Skin of body (tissue), 2 donors: ENCODE results near the gene XPO6. TPM values are rescaled to one million over a fixed set of nuclear protein-coding genes. Genes with fewer than 3 reads are reported as not detected.
A peak's percentile ranks its signal among the peaks of the same experiment; 100 is the strongest.

ENCODE experiments used
- DNase-seq: peaks from one replicate; lab custom pipeline; 2025; lab: John Stamatoyannopoulos, UW
- total RNA-seq: library from RNA; depleted of rRNA; stranded (reverse); fragments of >200 nt; gene quantifications from one replicate; pipeline ENCODE4 v1.2.3, GENCODE V29; 2014

Gene XPO6
- total RNA-seq, 1 donor from 2014 or later, result 67.0 TPM

DNA sequence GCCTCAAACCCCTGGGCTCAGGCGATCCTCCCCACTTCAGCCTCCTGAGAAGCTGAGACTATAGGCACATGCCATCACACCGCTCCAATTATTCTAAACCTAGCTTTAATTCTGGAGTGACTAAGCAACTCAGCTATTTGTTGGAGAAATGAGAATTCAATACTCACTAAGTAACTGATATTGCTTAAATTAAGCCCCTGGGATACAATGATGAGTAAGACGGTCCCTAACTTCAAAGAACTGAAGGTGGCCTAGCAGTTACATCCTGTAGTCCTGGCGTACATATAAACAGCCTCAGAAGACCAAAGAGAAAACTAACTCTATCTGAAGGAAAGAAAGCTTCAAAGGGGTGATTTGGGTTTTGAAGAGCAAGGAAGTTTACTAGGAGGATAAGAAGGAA is 25.0 kb downstream of the XPO6 start:
- no peak for DNase-seq

DNA sequence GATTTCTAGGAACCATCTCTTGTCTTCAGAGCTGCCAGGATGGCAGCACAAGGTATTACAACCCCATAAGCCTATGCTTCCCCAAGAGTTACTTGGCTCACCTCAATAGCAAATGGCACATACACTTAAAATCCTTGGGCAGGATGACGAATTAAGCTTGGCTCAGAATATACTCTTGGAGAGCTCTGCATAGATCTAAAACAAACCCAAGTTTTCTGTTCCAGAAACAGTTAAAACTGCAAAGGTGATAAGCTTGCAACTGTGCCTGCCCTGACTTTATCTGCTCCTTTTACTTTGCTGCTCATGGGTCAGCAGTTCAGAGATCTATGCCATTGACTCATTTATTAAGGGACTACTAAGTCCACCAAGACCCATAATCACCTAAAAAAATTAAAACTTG is 26.1 kb downstream of the XPO6 start:
- no peak for DNase-seq

DNA sequence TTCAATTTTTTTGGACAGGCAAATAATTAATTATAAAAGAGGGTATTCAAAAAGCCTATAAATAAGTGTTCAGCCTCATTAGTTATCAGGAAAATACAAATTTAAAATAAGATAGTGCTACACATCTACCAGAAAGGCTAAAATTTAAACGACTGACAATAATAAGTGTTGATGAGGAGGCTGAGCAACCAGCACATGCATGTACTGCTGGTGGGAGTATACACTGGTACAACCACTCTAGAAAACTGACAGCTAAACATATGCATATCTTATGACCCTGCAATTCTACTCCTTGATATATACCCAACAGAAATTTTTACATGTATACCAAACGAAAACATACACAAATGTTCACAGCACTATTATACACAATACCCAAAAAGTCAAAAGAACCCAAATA is 27.1 kb downstream of the XPO6 start:
- DNase-seq, result no peak

DNA sequence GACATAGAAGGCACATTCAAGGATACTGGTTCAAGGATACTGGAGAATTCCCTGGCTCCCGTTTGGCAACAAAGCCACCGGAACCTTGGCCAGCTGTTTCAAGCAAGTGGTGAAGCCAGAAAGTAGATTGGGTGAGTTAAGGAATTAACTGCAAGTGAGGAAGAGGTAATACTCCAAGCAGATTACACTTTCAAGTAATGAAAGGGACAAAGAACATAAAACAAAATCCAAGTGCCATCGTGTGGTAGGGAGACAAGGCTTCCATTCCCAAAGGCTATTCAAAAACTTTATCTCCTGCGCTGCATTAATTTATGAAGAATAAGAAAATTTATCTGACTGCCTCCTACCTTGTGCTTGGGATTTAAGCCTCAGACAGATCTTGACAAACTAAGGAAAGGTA is 27.8 kb downstream of the XPO6 start:
- no peak for DNase-seq

DNA sequence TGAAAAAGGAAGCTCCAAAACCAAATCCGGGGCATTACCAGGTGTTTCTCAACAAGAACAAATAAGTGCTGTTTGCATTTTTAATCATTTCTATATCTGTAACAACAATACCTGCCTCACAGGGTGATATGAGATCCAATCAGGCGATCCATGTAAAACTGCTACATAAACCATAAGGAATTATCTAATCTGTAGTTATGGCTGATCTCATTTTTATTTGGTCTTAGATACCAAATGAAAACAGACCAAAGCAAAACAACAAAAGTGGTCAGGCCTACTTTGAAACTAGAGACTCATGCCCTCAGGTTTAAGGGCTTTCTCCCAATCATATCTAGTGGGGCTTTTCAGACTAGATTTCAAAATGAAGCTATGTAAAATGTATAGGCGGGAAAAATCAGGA is 28.3 kb downstream of the XPO6 start:
- no peak for DNase-seq

DNA sequence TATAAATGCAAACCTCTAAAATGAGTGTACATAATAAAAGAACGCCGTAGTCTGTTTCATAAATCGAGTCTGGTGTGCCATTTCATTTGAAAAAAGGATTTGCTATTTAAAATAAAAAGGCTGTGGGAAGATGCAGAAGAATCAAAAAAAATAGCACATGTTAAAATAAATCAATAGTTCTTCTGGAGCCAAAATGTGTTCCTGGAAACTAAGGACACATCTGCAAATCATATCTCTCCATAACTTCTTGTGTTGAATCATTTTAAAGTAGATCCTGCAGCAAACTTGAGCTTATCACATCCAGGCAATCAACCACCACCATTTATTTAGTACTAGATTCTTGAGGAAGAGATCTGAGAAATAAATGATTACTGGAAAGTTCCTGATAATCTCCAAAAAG is 29.0 kb downstream of the XPO6 start:
- peak; percentile 49 for DNase-seq

DNA sequence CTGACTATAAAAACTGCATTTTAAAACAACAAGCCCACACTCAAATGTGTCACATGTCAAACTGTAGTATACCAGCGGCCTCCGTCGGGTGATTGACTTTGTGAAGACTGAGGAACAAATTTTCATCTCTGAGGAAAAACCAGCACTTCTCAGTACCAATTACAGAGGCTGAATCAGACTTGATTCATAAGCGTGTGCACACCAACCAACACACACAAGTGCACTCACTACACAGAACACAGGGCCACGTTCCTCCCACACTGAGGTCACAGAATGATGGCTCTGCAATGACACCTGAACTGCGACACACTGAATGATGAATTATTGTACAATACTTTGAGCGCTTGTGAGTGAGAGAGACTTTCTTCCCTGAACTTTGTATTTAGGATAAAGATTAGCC is 29.6 kb downstream of the XPO6 start:
- DNase-seq, result no peak

DNA sequence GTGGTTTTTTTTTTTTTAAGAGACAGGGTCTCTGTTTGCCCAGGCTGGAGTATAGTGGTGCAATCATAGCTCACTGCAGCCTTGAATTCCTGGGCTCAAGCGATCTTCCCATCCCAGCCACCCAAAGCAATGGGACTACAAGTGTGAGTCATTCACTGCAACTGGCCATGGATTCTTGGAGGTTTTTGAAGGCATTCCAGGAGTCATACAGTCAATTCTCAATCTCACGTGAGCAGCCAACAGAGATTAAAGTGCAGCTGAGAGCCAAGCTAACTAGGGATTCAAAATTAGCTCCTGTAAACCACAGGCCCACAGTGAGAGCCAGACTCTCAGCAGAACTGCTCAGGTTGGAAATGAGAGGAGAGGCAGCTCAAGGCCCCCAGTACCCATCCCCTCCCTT is 30.2 kb downstream of the XPO6 start:
- no peak for DNase-seq

DNA sequence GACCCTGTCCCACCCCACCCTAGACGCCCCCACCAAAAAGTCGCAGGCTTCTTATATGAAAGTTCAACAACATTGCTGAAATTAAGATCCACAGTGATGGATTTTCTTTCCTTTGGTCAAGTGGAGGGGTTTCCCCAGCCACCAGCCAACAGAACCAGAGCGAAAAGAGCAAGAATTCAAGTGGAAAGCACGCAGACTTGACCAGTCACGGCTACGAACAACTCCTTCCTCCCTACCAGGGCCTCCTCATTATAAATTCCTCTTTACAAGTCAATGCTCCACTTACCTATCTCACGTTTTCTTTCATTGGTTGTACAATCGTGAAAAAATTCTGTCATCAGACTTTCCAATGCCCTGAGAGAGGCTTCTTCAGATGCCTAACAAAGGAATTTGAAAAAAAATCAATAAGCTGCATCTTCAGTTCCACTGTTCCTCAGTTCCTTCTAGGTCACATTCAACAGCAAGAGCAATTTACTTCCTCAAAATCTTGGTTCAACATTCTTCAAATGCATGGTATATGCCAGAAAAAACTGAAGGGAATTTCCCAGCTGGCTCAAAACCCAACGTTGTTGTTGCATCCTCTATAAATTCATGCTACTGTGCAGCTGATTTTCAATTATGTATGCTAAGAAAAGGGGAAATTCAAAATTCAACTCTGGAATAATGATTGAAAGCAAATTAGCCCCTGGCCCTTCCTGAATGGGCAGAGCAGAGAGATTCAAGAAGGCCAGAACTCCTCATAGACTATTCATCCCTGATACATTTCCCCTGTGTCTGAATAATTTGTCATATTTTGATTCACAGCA is 30.9 kb downstream of the XPO6 start:
- DNase-seq, result no peak

DNA sequence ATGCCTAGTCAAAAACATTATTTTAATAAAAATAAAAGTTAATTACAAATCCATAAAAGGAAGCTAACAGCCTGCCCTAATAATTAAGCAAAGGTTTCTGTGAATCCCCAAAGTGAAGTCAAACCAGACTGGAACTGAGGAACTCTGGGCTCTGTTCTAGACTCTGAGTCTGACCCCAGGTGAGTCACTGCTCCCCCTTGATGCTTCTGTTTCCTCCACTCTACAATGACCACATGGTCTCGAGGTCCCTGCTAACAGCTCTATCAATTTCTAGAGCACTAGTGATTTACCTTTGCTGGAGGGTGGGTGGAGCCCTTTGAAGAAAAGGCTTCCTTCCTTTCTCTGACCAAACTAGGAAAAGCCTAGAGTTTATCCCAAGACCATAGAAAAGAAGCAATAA is 32.4 kb downstream of the XPO6 start:
- DNase-seq, result no peak

DNA sequence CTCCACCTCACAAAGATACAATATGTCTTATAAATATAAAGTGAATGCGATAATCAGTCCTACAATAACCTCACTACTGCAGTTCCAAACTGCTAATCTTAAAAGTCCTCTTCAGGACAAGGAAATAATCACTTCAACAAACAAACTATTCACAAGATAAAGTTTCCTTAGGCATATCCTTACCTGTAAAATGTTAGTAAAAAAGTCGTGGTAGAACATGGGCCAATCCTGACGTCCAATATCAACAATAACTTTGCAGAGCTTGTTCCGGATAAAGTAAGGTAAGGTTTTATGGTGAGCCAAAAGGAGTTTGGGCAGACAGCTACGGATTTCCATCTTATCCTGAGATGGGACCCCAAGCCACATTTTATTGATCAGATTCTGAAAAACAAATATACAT is 36.0 kb downstream of the XPO6 start:
- DNase-seq, result no peak

DNA sequence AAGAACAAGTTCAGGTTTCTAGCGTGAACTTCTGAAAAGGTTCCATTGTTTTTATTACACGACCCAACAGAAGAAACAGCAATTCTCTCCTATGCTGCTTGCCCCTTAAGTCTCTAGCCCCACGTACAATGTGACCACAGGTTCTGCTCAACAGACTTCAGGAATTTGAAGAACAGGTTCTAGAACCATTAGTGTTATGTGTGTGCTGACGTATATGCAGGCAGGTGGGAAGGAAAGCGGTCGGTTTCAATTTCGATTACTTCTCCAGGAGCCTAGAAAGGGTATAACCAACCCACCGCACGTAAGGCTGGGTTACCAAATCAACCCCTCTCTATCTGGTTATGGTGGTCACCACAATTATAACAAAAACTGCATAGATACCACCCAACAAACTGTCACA is 39.4 kb downstream of the XPO6 start:
- DNase-seq, result no peak

DNA sequence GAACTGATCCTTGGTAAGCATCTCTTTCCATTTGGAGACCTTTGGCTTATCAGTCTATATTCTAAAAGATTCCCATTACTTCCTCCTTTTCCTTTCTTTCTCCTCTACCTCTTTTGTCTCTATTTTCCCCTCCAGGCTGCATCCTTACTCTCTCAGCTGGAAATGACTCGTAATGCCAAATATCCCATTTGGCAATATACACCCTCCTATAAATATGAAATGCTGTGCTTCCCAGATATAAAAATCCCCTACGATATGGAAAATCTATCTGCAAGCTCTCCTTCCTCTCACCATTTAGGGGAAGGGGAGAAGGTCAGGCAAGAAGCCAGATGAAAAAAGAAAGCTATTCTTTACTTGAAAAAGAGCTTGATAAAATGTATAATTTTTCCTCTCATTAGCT is 39.9 kb downstream of the XPO6 start:
- DNase-seq, result no peak

DNA sequence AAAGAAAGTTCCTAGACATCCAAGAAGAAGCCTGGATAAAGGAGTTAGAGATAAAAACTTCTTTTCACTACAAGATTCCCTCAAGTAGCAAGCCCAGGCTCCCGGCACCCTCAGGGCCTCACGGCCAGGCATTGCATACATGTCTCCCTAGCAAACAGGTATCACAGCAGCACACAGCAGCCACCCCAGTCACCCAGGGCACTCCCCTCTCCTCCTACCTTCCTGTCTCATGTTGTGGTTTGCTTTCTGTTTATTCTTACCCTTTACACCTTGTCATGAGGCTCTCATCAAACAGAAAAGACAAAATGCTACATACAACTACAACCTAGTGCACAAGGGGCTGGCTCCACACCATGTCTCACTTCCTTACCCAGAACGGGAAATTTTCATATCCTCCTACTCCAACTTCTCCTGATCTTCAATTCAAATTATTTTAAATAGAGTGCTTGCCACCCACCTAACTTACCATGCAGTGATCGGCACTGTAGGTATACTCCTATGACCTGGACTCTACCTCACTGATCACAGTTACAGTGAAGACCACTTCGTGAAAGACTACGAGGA is 42.7 kb downstream of the XPO6 start:
- no peak for DNase-seq

DNA sequence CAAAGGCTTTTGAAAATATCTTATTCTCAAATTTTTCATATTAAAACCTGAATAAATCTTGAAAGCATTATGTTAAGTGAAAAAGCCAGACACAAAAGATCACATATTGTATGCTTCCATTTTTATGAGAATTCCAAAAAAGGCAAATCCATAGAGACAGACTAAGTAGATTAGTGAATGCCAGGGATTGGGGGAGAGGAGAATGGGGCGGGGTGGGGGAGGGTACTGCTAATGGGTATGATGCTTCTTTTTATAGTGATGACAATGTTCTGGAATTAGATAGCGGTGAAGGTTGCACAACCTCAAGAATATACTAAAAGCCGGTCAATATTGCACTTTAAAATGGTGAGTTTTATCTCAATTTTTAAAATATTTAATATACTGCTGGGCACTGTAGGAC is 44.0 kb downstream of the XPO6 start:
- no peak for DNase-seq

DNA sequence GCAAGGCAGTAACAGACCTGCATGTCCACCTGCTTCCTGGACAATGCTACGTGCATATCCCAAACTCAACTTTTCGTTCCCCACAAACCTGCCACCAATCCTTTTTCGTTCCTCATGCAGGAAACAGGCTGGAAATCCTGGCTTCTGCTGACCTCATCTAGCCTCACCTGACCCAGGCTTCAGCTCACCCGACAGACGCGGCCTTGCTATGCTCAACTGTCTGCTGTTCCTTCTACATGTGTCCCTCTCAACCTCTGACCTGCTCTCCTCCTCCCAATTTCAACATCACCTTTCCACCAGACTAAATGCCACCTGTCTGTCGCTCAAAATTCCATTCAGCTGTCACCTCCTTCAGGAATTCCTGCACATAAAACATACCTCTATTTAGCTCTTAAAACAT is 44.5 kb downstream of the XPO6 start:
- no peak for DNase-seq

DNA sequence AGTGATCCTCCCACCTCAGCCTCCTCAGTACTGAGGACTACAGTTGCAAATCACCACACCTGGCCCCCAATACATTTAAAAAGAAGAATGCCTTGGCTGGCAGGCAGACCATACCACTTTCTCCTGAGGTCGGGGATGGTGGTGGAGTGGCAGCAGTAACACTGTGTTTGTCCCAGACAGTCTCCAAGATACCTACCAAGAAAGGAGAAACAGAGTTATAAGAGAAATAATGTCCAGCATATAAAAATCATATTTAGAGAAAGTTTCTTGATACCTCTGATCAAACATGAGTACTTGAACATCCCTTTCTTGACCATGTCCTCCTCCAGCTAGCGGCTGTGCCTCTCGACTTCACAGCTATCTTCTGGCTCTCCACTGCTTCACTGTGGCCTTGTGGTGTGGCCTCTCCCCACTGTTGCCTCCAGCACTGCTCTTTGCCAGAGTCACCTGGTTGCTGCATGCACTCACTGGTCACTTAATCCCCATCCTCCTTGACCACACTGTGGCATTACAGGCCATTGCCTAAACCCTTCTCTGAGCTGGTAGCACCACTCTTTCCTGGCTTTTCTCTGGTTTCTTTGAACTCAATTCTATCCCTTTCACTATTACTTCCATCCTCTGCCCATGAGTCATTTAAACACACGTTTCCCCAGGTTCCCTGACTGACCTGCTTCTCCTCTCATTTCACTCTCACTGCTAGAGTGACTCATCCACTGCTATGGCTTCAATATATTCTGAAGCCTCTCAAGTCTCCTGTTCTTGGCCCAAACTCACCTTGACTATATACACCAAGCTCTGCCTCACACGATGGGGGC is 45.2 kb downstream of the XPO6 start:
- DNase-seq, result no peak

DNA sequence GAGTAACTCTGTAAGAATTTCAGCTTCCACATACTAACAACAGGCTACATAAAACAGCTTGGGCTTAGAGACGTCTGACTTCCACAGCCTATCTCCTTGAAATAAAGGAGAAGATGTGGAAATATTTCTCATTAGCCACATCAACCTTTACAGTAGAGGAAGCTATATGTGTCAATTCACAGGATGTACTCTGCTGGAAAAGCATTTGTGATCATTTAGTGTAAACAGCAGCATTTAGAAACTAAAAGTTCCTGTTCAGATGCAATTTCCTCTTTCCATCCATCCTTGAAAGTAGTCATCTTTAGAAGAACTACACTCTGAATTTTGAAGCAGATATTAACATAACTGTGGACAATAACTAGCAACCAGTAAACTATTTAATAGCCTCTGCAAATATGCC is 46.2 kb downstream of the XPO6 start:
- no peak for DNase-seq

DNA sequence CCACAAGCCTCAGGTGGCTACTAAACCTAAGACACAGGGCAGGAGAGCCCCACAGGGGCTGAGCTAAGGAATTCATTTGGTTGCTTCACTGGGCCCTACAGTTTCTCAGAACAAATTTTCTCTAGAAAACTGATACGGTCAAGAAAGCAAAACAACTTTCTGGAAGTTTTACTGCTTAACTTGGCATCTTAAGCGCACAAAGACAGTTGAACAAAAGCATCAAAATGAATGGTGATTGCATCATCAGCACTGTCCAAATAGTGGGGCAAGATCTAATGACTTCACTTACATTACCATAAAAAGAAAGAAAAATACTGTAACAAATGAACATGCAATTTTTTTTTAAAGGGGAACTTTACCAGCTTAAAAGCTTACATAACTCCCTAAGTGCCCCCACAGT is 47.6 kb downstream of the XPO6 start:
- no peak for DNase-seq

DNA sequence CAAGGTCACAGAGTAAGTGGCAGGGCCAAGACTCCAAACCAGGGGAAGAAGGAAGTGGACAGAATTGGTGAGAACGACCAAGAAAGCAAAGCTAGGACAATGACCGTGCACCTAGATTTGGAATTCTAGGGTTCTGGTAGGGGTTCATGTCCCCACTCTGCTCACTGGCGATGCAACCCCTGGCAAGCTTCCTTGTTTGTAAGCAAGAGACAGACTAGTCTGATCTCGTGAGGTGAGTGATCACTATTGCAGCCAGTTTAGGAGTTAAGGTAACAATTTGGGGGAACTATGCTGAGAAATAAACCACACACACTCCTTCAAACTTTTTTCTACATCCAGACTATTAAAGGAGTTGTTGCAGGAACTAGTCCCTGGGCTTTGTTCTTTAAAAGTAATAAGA is 48.1 kb downstream of the XPO6 start:
- no peak for DNase-seq

DNA sequence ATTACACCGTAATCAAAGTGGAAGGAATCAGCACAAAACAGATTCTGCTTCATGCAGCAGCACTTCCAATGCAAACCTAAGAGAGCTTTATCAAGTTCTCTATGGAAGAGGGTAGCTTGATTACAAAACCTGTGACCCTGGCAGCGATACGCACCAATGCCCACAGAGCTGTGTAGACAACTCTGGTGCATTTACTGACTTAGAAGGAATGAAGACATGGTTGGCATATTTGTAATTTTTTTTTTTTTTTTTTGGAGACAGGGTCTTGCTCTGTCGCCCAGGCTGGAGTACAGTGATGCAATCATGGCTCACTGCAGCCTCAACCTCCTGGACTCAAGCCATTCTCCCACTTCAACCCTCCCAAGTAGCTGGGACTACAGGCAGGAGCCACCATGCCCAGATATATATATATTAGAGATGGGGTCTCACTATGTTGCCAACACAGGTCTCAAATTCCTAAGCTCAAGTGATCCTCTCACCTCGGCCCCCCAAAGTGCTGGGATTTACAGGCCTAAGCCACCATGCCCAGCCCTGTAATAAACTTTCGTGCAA is 49.4 kb downstream of the XPO6 start:
- no peak for DNase-seq

DNA sequence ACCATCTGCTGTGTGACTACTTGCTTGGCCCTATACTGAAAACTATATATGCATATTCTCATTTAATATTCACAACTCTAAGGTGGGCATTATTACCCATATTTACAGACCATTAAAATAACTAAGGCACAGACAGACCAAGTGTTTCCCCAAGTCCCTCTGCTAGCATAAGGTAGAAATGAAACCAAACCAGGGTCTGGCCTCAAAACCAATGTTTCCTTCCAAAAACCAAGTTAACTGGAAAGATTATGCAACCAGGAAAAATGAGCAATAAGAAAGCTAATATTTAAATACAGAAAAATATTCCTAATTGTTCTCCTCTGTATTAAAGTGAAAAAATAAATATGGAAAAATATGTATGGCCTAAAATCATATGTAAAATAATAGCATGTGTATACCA is 50.1 kb downstream of the XPO6 start:
- no peak for DNase-seq
